Right atrium auricular region (tissue), 2 donors: Measurements from ENCODE around the gene SORBS1. TPM values are rescaled to one million over a fixed set of nuclear protein-coding genes. Genes with fewer than 3 reads are reported as not detected.
A peak's percentile ranks its signal among the peaks of the same experiment; 100 is the strongest.

Experiments used
- DNase-seq: peaks from one replicate; pipeline ENCODE4 v3.0.0-alpha.2; 2019; ENCODE audit warnings: low spot score
- H3K27ac ChIP-seq, 2 donors: fragments of 200-600 bp; sonication (generic); 1 replicate in 1 of 2; 2 replicates in 1 of 2; pipeline ENCODE4 v1.5.1; 2016 to 2019
- H3K27me3 ChIP-seq, 2 donors: fragments of 200-600 bp; sonication (generic); one replicate each; pipeline versions ENCODE4 v1.5.1 to v1.6.0; 2017 to 2019
- H3K36me3 ChIP-seq: fragments of 200-600 bp; sonication (generic); one replicate; pipeline ENCODE4 v1.5.1; 2016
- H3K4me1 ChIP-seq, 2 donors: fragments of 200-600 bp; sonication (generic); one replicate each; pipeline versions ENCODE4 v1.5.1 to v1.6.0; 2017 to 2019
- H3K4me3 ChIP-seq, 2 donors: fragments of 200-600 bp; sonication (generic); 1 replicate in 1 of 2; 2 replicates in 1 of 2; pipeline ENCODE4 v1.5.1; 2017 to 2019; ENCODE audit warnings: mild to moderate bottlenecking in 1 of 2, moderate library complexity in 1 of 2
- H3K9me3 ChIP-seq, 2 donors: fragments of 200-600 bp; sonication (generic); one replicate each; pipeline ENCODE4 v1.5.1; 2019
- CTCF ChIP-seq, 2 donors: fragments of 200-600 bp; sonication (generic); IDR thresholded peaks; one replicate each; pipeline ENCODE4 v1.5.1; 2019; ENCODE audit warnings: antibody characterized with exemption in 2 of 2
- total RNA-seq, 2 donors: library from RNA; depleted of rRNA; stranded (reverse); fragments of >200 nt; gene quantifications; one replicate each; pipeline ENCODE4 v1.1.0, GENCODE V29; 2016

SORBS1 gene
- total RNA-seq, 2 donors from 2014 or later = 742 to 815 TPM

DNA sequence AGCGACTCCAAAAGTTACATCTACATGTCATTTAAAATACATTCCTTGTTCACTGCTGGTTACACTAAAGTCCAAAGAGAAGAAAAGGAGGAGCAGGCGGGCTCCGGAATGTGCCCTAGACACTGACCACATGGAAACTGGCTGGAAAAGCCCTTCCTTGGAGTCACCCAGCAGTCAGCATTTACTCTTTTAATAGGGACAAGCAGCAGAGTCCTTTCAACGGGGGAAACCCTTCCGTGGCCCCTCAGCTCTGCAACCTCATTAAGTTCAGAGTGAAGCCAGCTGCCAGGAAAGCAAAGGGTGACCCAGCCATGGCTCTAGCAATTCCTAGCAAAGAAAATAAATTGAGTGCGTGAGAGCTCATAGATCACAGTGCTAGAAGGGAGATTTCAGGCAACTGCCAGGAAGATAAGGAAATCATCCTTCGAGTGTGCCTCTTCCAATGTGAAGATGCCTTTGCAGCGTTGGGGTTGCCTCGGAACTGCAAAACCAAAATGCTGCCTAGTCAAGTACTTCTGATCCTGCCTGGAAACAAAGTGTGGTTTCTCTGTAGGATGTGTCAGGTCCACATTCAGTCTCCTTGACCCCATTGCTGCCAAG lies 101.6 kb downstream of the SORBS1 start:
- no peak overlapping the region for H3K4me3 ChIP-seq
- DNase-seq = no peak
- no peaks in the 10 kb centered on the region for H3K27me3 ChIP-seq
- peaks cover 0 to 68% of the 10 kb centered on the region in 2 donors for H3K4me1 ChIP-seq
- H3K27ac ChIP-seq = peak overlapping the region; percentile 62 to 68
- H3K9me3 ChIP-seq = no peaks in the 10 kb centered on the region
- no peaks in the 10 kb centered on the region for H3K36me3 ChIP-seq
- no peak for TF ChIP-seq CTCF (IDR thresholded peaks at IDR 0.05)

GRCh38 chr10:95458871-95459270 lies 102.3 kb downstream of the SORBS1 start:
- Histone ChIP-seq H3K4me3 (no peak overlapping the region), H3K4me1 (peaks cover 0 to 68% of the 10 kb centered on the region in 2 donors), H3K27ac (peak overlapping the region; percentile 62 to 68), H3K36me3 (peaks cover 3% of the 10 kb centered on the region), H3K27me3 (no peaks in the 10 kb centered on the region), H3K9me3 (no peaks in the 10 kb centered on the region)
- no peak for DNase-seq
- no peak for TF ChIP-seq CTCF (IDR thresholded peaks at IDR 0.05)

- DNase-seq = no peak
- H3K36me3 ChIP-seq = peaks cover 6% of the 10 kb centered on the region
- no peaks in the 10 kb centered on the region for H3K9me3 ChIP-seq
- TF ChIP-seq CTCF (IDR thresholded peaks at IDR 0.05) = no peak
- peaks cover 0 to 60% of the 10 kb centered on the region in 2 donors for H3K4me1 ChIP-seq
- H3K27ac ChIP-seq = peak overlapping the region; percentile 46 to 68
- H3K4me3 ChIP-seq = no peak overlapping the region
- H3K27me3 ChIP-seq = no peaks in the 10 kb centered on the region
Measured at GRCh38 chr10:95458014-95458413, 103.2 kb downstream of the SORBS1 start.

GRCh38 chr10:95457319-95457886 lies 103.8 kb downstream of the SORBS1 start:
- Histone ChIP-seq H3K4me3 (no peak overlapping the region), H3K27me3 (no peaks in the 10 kb centered on the region), H3K36me3 (peaks cover 6% of the 10 kb centered on the region), H3K27ac (peak overlapping the region; percentile 46 to 68), H3K4me1 (peaks cover 0 to 60% of the 10 kb centered on the region in 2 donors), H3K9me3 (no peaks in the 10 kb centered on the region)
- no peak for TF ChIP-seq CTCF (IDR thresholded peaks at IDR 0.05)
- no peak for DNase-seq

GRCh38 chr10:95456516-95456915 lies 104.7 kb downstream of the SORBS1 start:
- Histone ChIP-seq H3K27ac (peak overlapping the region; percentile 46 to 68), H3K4me3 (no peak overlapping the region), H3K27me3 (no peaks in the 10 kb centered on the region), H3K36me3 (peaks cover 6% of the 10 kb centered on the region), H3K4me1 (peaks cover 0 to 67% of the 10 kb centered on the region in 2 donors), H3K9me3 (no peaks in the 10 kb centered on the region)
- no peak for TF ChIP-seq CTCF (IDR thresholded peaks at IDR 0.05)
- DNase-seq = no peak
